HG03439 (cell line): ENCODE data around the gene APOB.

Experiments used
- ATAC-seq: cut with Tn5 transposase; IDR thresholded peaks from one replicate; pipeline ENCODE4 v1.9.1; 2021; ENCODE audit warnings: mild to moderate bottlenecking, moderate library complexity; ENCODE audit not compliant: unreplicated experiment

Gene APOB

DNA sequence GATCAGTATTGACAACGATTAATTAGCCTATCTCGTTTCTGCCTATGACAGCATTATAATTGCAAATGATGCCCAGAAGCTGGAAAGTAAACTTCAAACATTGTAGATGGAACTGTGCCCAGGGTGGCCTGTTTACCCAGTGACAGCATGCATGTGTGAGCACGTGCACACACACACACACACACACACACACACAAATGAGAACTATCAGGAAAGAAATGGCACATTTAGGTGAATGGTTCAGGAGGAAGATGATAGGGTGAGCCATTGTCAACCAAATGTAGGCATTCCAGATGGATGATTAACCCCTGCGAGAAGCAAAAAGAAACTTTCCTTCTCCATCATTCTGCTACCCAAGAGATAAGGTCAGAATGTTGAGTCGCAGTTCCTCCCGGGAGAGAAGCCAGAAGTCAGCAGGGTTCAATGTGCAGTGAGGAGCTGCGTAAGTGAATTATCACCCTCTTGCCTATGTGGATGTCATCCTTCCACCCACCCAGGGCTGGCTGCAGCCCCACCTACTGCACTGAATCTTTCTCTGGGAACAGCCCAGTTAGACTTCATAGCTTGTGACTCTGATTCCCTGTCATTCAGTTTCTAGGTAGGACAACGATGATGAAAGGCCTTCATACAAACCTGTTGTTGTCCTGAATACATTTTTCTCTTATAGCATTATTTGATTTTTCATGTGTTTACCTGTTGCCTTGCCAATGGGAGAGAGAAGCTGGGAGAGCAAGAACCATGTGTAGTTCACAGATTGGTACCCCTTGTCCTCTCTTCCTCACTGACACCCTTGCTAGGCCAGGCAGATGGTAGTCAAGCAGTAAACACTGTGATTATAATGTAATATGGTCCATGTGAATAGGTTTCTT lies 3.5 kb upstream of the APOB start:
- ATAC-seq, result no peak

DNA sequence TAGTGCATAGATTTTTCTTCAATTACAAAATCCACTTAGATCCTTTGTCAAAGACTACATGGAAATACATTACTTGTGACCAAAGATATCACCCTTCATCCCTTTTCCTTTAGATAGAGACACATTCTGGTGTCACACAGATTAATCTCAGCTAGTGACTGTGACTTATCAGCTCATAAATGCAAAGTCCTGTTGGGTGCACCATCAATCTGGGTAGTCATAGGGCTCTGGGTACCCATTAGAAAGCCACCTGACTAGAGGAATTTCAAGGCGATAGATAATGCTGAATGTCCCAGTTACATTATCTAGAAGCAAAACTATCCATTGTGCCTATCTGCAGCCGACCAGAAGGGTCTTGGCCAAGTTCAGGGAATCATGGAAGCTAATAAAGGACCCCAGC lies 2.6 kb upstream of the APOB start:
- ATAC-seq, result no peak

DNA sequence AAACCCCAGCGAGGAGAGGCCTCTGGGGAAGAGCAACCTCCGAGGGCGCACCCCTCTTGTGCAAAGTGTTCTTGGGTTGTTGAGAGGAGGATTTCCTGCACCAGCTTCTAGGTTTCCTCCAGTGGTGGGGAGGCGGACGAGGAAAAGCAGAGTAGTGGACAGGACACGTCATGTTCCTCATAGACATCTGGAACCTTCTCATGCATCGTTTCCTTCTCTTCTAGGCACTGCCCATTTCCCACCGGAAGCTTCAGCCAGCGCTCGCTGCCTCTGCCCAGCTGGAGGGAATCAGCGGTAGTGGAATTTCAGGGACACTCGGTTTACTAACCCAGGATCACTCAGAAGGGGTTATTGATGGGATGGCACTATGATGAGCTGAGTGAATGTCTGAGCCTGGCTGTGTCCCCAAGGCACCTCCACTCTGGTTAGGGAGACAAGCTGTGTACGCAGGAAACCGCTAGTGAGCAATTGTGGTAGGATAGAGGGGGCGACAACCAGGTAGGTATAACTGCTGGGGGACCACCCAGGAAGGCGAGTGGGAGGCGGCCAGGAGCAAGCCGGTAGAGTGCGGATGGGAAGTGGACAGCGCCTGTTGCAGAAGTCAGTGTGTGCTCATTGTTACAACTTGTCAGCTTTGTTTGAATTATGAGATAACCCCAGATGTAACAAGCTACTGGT lies 960 bp upstream of the APOB start:
- no peak for ATAC-seq

DNA sequence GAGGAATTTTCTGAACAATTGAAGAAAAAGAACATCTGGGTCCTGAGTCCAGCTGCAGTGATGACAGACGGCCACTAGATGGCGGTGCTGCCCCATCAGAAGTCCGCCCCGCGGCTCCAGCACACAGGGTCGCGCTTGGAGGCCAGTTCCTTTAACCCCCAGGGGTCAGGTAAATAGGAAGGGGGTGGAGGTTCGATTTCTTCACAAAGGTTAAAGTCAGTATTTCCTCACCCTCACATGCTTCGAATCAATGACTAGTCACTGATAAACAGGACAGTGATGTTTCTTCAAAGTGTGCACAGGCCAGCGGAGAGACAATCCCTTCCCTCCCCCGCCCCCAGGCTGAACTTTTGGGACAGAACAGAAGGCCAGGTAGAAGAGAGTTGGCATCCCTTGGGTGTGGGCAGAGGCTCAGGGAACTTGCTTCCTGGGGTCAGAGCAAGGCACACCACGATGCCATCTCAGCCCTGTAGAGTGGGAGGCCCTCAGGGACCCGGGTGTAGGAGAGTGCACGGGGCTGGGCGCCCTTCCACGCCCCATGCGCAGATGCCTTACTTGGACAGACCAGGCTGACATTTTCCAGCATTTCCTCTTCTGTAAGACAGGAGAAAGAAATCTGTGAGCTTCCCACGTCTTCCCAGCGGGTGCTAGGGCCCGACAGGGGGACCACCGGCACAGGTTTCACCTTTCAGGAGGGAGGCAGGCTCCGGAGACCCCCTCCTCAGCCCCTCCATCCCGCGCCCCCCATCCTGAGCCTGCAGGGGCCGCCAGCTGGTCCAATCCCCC lies 722 bp downstream of the APOB start:
- ATAC-seq, result no peak

DNA sequence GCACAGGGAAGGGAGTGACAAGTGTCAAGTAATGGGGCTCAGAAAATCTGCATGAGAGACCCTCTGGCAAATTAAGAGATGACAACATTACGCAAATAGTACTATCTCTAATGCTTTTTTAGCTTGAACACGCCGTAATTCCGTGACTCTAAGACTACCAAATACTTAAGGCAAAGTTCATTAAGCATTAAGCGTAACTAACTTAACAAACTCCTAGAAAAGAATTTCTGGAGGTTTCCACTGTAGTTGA lies 1.2 kb downstream of the APOB start:
- no peak for ATAC-seq

DNA sequence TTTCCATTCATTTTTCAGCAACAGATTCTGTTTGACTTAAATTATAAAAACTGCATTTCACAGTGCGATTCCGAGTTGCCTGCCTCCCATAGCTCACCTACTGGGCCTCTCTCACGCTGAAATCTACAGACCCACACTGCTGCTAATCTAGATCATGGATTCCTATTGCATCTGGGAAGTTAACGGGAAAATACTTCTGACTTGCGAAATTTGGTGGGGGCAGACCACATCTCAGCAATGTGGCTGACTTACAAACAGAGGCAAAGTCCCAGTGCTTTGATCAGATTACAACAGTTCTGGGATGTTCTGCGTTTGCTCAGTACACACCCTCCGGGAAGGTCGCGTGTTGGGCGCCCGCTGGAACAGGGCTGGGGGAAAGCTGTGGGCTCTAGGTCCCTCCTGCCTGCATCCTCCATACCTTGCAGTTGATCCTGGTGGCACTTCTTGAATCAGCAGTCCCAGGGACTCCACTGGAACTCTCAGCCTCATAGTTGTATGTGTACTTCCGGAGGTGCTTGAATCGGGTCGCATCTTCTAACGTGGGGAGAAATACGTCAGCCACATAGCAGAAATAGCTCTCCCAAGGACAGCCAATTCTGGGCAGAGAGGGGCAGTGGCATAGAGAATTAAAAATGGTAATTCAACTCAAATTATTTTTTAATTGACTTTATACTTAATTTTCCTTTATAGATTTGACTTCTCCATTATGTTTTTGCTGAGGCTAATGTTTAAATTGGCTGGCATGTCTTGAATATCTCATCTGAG lies 1.7 kb downstream of the APOB start:
- no peak for ATAC-seq

DNA sequence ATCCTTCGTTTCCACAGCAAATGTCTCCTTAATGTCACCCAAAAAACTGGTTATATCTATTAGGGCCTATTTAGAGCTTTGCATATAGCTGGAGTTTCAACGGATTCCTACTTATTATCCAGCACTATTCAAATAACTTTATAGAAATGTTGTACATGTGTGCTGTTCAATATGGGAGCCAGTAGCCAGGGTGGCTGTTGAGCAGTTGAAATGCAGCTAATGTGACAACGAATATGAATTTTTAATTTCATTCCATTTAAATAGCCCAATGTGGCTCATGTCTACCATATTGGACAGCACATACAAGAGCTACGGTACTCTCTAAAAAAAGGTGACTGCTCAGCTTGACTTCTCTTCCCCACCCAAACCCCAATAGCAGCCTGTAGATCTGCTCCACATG lies 2.4 kb downstream of the APOB start:
- no peak for ATAC-seq

DNA sequence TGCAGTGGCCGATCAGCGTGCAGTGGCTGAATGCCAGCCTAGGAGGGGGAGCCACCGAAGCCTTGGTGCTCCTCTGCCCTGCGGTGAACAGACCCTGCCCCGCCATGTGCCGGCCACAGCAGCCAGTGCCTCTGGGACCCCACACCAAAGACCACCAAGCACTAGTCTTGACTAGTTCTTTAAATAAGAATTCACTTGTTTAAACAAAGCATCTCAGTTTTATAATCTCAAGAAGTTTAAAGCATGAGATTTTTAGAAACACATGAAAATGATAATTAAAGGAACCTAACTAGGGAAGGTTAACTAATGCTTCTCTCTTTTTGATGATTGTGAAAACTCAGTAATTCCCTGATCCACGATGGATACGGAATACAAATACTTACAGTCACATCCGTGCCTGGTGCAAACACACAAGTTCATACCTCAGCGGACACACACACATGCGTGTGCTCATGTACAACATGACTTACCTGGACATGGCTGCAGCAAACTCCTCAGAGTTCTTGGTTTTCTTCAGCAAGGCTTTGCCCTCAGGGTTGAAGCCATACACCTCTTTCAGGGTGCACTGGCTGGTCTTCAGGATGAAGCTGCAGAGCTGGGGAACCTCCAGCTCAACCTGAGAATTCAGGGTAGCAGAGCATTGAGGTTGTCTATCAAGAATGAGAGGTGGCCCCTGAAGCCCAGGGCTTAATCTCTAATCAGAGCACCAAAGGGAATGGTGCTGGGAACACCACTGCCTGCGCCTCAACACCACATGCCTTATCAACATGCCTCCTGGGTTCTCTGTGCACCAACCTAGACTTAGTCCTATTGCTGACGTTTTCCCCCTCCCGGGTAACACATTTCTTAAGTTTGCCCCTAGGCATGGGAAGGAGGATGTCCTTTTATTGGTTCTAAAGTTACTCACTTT lies 3.1 kb downstream of the APOB start:
- ATAC-seq, result no peak

DNA sequence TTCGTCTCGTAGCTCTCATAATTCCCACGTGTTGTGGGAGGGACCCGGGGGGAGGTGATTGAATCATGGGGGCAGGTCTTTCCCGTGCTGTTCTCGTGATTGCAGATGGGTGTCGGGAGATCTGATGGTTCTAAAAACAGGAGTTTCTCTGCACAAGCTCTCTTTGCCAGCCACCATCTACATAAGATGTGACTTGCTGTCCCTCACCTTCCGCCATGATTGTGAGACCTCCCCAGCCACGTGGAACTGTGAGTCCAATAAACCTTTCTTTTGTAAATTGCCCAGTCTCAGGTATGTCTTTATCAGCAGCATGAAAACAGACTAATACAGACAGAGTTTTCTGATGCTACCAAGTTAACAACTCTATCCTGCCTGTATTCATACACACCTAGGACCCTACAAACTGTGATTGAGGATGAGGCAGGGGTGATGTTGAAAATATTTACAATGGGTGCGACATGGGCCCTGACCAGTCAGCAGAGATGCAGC lies 3.9 kb downstream of the APOB start:
- ATAC-seq, result no peak

DNA sequence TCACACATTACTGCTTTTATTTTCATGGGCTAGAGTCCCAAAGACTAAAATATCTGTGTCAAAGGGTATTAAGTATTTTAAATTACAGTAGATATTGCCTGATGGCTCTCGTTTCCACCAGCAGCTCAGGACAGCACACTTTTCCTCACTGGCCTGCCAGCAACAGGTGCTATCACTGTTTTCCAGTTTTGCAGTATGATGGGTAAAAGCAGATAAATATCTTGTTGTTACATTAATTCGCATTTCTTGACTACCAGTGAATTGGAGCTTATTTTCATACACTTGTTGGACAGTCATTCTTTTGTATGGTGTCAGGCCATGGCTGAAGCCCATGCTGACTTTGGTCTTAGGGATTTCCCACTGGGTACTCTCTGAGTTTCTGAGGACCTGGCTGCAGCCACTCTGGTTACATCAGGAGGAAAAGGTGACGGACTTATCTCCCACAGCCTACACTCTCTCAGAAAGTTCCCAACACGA lies 4.8 kb downstream of the APOB start:
- no peak for ATAC-seq

DNA sequence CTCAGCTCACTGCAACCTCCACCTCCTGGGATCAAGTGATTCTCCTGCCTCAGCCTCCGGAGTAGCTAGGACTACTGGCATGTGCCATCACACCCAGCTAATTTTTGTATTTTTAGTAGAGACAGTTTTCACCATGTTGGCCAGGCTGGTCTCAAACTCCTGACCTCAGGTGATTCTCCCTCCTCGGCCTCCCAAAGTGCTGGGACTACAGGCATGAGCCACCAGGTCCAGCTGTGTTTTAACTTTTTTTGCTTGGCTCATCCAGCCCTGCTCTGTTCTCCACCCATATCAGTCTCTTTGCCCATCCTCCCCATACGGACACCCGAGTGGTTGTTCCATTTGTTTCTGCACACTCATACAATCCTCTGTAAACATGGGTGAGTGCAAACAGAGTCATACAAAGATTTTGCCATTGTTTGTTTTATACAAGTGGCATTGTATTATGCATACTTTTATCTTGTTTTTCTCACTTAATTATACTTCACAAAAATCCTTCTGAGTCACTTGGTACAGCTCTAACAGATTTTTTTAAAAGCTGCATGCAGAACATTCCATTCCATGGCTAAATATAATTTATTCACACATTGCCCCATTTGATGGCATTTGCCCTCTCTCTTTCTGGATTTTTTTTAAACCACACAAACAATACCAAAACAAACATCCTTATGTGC lies 5.3 kb downstream of the APOB start:
- no peak for ATAC-seq

DNA sequence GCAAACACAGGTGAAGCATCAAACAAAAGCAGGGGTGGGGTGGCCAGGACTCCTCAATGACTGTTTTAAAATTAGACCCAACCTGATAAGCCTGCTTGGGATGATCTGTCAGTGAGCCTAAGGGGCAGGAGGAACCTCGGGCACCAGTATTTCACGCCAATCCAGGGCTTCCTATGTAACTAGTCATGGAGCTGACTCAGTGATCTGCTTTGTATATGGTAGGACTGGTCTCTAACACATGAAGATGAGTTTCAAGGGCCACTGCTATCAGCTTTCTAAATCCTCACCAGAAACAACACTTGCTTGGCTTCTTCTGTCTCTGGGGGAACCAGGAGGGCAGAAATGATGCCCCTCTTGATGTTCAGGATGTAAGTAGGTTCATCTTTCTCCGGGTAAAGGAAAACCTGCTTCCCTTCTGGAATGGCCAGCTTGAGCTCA lies 6.2 kb downstream of the APOB start:
- no peak for ATAC-seq

DNA sequence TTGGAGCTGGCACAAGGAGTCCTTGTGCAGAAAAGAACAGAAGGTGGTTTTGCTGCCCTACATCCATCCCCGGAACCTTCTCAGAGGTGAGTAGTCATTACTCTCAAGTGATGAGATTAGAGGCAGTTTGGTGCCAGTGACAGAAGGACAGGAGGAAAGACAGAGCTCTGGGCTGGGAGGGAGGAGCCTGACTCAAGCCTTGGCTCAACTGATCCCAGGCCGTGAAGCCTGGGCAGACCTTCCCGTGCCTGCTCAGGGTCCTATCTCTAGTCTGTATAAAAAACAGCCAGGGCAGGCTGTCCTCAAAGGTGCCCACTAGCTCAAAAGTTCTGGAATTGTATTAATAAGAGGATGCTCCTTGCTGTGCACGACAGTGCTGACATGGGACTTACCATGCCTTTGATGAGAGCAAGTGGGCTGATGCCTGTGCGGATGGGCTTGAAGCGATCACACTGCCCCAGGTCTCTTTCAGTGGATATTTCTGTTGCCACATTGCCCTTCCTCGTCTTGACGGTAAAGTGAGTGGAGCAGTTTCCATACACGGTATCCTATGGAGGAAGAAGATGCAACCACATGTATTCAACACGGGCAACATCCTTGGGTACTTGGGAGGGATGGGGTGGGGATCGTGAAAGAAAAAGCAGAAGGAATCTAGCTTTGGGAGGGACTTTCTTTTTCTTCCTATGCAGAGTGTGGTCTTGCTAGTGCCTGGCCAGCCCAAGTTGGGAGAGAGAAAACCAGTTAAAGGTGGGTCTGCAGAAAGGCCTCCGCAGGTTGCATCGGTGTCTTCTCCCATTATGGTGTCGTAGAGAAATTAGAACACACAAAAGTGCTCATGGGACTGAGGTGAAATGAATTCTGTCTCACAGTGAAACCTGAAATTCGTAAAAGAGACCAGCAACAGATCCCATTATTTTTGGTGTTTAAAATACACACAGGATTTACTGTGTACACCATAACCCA lies 6.9 kb downstream of the APOB start:
- ATAC-seq, result no peak

DNA sequence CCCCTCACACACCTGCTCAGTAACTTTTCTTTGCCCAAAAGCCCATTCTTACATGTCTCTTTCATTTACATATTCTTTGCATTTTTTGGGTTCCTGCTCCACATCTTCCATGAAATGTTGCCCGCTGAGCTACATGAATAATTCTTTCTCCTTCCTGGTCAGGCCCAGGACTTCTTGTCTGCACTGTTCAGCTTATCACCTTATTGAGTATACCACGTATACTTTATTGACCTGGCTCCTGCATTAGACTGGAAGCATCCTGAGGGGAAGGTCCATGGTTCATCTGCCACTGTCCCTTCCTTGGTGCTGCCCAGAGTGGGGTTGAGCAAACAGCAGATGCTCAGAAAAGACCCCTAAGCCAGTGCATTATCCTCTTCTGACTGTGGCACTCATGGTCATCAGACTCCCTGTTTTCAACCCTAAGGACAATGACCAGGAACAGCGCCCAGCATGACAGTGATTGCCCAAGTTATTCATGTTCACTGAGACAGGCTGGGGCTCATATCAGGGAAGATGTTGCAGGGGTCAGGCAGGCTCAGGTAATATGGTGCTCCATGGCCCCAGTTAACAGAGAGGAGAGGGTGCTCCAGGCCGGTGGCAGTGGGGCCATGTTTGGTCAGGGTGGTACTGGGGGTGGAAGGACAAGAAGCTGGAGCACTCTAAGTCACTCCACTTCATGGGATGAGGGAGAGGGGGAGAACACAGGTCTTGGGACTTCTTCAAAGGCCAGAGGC lies 7.7 kb downstream of the APOB start:
- ATAC-seq, result no peak

DNA sequence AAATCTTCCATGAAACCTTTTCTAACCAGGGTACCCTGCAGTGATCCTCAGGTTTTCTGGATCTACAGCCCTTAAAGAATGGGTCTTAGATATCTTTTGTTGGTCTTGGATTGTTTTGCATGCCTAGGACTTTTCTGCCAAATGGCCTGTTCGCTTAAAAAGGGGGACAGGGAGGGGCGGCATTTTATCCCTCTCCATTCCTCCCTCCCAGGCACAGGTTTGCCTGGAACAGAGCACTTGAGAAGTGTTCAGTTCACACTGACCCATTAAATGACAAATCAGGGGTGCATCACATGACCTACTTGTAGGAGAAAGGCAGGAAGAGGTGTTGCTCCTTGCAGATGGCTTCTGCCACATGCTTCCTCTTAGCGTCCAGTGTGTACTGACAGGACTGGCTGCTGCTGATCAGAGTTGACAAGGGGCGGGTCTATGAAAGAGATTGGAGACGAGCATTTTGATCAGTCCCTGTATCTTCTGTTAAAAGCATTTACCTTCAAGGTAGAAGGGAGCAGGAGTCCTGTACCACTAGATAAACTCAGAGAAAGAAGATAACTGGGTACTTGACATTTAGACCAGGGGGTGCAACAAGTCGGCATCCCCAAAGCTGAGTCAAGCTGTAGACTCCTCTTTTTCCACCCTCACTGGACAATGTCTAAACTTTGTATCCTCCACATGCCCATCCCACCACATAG lies 8.4 kb downstream of the APOB start:
- ATAC-seq, result no peak

DNA sequence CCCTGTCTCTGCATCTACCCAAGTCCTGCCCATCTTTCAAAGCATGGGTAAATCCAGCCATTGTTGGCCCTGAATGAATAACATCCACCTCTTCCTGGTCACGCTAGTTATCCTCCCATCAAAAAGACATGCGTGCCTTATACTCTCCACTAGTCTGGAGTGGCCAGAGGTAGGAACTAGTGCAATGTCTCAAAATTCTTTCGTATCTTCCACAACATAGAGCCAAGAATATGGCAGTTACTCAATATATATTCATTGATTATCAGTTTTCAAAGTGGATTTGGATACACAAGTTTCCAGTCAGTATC lies 8.9 kb downstream of the APOB start:
- ATAC-seq, result no peak
